Measurements from ENCODE around the gene KLF16.

KLF16 gene

GRCh38 chr19:1843116-1843515 lies 20.3 kb downstream of the KLF16 start:
- no peak for DNase-seq (ENCODE audit: low read depth in 2 of 2)

- no peak for DNase-seq (ENCODE audit: low read depth in 2 of 2)
These were observed 22.0 kb downstream of the KLF16 start for GRCh38 chr19:1841209-1841924.

DNA sequence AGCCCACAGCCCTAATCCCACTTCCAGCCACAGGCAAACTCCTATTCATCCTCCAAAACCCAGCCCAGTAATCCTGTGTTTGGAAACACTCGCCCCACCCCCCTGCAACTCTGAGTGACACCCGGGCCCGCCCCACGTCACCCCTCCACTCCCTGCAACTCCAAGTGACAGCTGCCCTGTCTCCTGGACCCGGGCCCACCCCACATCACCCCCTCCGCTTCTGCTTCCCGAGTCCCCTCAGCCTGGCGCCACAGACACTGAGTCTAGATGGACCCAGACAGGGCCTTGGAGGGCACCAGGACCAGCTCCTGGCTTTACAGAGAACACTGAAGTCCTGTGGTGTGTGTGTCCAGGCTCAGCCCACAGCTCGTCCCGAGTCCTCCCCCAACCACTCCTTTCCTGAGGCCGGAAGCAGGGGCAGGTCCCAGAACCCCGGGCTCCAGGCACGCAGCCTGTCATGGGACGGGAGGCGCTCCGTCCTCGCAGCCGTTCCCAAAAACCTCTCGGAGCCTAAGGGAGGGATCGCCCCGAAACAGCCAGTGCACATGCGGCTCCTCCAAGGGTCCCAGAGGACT lies 22.8 kb downstream of the KLF16 start:
- no peak for DNase-seq (ENCODE audit: low read depth in 2 of 2)

DNA sequence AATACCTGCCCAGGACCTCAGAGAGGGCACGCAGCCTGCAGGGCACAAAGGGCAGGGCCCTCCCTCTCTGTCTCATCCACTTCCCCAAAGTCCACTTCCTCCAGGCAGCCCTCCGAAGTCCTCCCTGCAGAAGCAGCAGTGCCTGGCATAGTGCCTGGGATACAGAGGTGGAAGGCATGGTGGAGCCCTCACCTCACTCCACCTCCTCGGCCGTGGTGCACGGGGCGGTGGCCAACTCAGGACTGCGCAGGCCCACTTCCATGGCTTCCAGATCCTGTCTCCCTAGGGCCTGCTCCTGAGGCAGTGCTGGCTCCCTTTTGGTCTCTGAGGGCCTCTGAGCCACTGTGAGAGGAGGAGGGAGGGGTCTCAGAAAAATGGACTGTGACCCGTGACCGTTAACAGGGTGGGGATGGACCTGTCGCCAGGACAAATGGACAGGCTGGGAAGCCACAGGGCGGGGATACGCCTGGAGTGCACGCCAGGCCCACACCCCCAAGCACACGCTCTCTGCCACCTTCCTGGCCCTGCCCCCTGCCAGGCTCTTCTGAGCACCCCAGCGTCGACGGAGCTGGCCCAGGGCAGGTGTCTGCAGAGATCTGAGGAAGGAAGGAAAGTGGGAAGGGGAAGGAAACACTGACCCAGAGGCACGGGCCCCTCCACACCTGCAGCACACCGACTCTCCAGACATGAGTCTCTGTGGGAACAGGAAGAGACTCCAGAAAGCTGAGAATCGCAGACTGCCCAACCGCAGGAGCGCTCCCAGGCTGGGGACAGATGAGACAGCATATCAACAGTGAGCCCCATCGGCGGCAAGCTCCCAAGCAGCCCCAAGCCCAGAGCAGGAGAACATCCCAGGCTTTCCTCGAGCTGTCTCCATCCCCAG lies 23.5 kb downstream of the KLF16 start:
- DNase-seq (ENCODE audit: low read depth in 2 of 2): no peak

- DNase-seq (ENCODE audit: low read depth in 2 of 2): peak in 1 of 2 donors; percentile 54
These were observed 25.7 kb downstream of the KLF16 start for GRCh38 chr19:1837625-1838105.

DNA sequence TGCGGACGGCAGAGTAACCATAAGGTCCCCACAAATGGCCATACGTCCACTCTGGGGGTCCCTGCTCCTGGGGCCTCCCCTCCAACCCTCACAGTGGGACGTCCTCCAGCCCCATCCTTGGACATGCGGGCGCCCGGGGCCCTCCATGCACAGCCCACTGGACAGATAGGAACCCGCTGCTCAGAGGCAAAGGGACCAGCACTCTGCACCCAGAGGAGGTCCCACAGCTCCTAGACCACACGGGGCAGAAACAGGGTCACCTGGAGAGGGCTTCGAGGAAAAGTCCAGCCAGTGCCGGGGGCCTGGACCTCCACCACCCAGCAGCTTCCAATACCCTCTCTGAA lies 26.2 kb downstream of the KLF16 start:
- DNase-seq (ENCODE audit: low read depth in 2 of 2): no peak

DNA sequence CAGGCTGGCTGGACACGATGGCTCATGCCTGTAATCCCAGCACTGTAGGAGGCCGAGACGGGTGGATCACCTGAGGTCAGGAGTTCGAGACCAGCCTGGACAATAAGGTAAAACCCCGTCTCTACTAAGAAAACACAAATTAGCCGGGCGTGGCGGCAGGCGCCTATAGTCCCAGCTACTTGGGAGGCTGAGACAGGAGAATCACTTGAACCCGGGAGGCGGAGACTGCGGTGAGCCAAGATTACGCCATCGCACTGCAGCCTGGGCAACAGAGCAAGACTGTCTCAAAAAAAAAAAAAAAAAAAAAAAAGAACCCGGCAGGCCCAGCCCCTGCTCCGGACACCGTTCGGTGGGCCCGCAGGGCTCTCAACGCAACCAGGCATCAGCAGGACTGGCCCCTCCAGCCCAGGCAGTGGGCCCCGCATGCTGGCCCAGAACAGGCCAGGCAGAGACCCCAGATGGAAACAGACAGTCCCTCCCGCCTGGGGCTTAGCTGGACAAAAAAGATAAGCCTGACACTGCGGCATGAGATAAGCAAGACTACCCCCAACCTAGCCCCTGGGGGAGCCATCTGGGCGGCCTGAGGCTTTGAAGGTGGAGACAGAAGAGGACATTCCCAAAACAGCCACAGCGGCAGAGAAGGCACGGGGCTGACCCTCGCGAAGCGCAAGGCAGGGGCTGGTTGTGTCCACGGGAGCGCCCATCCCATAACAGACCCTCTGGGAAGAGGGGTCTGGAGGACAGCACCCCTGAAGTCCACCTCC lies 26.7 kb downstream of the KLF16 start:
- no peak for DNase-seq (ENCODE audit: low read depth in 2 of 2)

DNA sequence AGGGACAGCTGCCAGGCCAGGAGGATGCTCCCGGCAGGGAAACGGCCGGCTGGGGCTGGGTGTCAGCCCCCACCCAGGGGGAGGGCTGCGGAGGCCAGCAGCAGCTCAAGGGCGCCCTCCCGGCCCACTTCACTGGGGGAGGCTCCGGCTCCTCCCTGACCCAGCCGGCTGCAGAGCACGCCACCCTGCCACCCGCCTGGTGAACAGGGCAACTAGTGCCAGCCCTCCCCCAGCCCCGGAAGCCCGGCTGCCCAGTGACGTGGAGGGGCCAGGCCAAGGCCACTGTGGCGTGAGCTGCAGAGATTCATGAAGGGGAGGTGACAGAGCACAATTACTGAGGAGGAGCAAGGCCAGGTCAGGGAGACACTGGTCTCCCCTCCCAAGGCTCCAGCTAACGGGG lies 29.8 kb downstream of the KLF16 start:
- no peak for DNase-seq (ENCODE audit: low read depth in 2 of 2)

DNA sequence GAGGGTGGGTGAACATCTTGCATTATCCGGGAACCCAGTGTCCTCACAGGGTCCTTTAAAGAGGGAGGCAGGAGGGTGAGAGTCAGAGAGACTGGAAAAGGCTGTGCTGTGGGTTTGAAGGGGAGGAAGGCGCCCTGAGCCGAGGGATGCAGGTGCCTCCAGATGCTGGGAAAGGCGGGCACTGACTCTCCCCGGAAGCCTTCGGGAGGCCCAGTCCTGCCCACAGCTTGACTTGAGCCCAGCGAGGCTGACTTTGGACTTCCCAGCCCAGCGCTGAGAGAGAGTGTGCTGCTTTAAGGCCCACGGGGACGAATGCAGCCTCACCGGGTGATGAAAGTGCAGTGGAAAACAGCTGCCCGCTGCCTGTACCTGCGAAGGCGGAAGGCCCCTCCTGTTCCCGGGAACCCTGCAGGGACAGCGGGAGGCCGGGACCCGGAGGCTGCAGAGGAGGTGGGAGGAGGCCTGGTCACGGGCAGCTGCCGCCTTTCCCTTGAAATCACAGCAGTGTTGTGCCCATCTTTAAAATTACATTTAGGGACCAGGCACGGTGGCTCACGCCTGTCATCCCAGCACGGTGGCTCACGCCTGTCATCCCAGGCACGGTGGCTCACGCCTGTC lies 31.2 kb downstream of the KLF16 start:
- DNase-seq (ENCODE audit: low read depth in 2 of 2): no peak

- no peak for DNase-seq (ENCODE audit: low read depth in 2 of 2)
These were observed 32.4 kb downstream of the KLF16 start for GRCh38 chr19:1830978-1831377.

DNA sequence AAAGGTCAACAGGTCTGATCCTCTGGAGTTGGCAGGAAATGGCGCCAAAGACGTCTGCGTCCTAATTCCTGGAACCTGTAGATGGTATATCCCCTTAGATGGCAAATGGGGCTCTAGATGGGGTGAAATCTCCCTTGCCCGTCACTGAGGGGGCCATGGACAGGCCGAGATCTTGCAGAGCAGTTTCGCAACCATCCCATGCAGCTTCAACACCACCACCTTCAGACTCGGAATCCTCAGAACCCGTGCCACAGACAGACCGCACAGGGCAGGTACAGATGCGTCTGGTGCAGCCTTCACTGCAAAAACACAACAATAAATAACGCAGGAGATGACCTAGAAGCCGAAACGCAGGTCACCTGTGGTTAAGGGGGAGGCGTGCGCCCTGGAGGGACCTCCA lies 32.8 kb downstream of the KLF16 start:
- no peak for DNase-seq (ENCODE audit: low read depth in 2 of 2)

DNA sequence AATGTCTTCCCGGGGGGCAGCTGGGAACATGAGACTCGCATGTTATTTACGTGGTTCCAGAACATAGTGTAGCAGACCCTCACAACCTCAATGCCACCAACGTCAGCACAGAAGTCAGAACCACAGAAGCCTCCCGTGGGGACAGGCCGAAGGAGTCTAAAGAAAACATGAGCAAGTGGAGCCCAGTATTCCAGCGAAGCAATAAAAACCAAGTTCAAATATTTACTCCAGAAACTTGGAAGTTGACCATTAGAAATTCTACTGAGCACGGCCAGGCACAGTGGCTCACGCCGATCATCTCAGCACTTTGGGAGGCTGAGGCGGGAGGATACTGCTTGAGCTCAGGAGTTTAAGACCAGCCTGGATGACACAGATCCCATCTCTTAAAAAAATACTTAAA lies 33.4 kb downstream of the KLF16 start:
- DNase-seq (ENCODE audit: low read depth in 2 of 2): no peak

DNA sequence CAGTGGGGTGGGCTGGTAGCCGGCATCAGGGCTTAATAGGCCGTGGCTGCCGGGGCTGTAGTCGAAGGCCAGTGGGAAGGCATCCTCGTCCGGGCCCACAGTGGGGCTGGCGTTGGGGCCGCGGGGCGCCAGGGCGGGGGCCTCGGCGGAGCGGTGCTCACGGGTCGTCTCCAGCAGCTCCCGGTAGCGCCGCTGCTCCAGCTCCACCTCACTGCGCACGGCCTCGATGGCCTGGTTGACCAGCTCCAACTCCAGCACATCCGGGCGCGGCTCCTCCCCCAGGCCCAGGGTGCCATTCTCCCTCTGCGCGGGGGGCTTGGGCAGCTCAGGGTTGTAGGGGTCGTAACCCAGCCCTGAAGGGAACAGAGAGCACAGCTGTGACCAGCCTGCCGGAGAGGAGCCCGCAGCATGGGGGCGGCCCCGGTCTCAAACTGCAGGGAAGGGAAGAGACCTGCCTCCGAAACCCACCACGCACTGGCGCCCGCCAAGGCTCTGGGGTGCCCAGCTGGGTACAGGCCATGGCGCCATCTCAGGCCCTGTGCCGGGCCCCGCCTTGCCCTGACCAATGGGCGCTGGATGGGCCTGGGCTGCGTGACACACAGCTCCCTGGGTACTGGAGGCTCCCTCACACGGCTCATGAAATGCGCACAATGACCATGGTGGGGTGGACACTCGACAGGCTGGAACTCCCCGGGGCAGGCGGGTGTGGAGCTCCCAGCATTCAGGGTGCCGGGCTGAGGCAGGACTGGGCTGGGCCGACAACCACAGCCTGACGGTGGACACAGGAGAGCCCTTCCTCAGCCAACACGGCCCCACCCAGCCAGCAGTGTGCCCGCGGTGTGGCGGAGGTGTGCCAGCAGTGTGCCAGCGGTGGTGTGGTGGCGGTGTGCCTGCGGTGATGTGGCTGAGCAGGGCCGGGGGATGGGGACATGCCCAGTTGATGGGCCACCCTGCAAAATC lies 34.8 kb downstream of the KLF16 start:
- no peak for DNase-seq (ENCODE audit: low read depth in 2 of 2)

DNA sequence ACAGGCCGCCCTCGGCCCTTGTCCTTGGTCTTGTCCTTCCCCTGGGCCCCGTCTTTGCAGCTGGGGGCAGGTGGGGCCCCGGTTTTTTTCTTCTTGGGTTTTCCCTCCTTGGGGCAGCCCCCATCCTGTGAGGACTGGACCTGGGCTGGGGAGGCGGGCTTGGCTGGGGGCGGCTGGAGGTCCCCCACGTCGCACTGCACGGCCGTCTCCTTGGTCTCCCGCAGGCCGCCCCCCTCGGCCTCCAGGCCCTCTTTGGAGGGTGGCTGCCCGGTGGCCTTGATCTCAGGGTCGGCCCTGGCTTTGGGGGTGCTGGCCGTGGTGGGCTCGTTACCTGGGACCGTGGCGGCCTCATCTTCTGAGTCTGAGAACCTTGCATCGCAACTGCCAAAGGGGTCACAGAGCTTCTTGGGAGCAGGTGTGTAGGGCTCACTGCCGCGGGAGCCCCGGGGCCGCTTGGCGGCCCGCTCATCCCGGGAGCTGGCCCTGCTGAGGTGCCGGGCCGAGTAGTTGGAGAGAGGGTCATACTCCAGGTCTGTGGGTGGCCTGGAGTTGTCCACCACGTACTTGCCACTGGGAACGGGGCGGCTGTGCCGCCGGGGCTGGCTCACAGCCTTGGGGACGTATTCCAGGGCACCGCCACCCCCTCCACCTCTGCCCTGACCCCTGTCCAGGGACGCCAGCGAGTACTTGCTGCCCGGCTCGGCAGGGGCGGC lies 35.7 kb downstream of the KLF16 start:
- no peak for DNase-seq (ENCODE audit: low read depth in 2 of 2)

- no peak for DNase-seq (ENCODE audit: low read depth in 2 of 2)
These were observed 36.5 kb downstream of the KLF16 start for GRCh38 chr19:1826557-1827521.

DNA sequence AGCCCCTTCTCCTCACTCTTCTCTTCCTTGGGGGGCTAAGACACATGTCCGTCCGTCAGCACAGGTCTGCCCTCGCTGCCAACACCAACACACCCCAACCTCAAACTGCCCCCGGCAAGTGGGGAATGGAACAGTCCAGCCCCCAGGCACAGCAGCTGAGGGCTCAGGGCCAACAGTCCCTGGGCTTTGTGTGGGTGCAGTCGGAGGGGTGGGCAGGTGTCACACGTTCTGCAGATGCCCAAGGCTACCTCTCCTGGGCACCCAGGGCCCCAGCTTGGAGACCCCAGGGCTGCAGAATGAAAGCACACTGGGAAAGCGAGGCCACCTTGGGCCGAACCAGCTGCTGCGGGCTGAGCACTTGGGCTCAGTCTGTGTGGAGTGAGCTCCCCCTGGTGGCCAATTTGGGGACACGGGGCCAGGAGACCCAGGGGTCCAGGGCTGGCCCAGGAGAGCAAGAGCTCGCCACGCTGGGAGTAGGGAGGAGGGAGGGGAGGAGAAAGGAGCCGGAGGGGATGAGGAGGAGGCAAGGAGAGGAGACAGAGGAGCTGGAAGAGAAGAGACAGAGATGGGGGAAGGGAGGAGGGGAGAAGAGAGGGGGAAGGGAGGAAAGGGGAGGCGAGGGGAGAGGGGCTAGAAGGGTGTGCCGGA lies 37.3 kb downstream of the KLF16 start:
- DNase-seq (ENCODE audit: low read depth in 2 of 2): peak; percentile 50 to 67

- no peak for DNase-seq (ENCODE audit: low read depth in 2 of 2)
These were observed 39.1 kb downstream of the KLF16 start for GRCh38 chr19:1824252-1824622.
